ENCODE measurements around the gene CAPN5. TPM values are rescaled to one million over a fixed set of nuclear protein-coding genes. Genes with fewer than 3 reads are reported as not detected.

Gene CAPN5
- total and polyA plus RNA-seq, 2 donors from 2014 or later = 20.0 to 36.0 TPM

DNA sequence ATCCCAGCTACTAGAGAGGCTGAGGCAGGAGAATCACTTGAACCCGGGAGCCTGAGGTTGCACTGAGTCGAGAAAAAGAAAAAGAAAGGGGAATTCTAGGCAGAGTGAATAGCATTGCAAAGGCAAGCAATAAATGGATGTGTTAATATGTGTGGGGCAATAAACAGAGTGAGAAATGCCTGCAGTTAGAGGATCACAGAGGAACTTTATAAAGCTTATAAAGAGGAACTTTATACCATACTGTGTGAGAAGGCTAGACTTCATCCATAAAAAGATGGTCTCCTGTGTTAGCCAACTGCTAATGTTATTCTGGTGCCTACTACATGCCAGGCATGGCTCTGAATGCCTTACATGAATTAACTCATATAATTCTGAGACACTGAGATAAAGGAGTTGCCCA, 31.7 kb upstream of the CAPN5 start:
- Histone ChIP-seq H3K27ac (ENCODE audit: low read depth in 2 of 2, low read length in 2 of 2) (no peak overlapping the region), H3K27me3 (ENCODE audit: control insufficient read depth, insufficient read depth, low read length) (no peaks in the 10 kb centered on the region), H3K9ac (ENCODE audit: low read length in 3 of 3) (no peak overlapping the region), H3K36me3 (ENCODE audit: control insufficient read depth in 2 of 3, insufficient read depth in 3 of 3, low read length in 3 of 3) (no peaks in the 10 kb centered on the region), H3K4me3 (ENCODE audit: low read length in 3 of 3) (no peak overlapping the region), H3K4me1 (ENCODE audit: control insufficient read depth in 2 of 3, insufficient read depth in 2 of 3, low read depth in 1 of 3, low read length in 3 of 3) (peaks cover 0 to 7% (median 0%) of the 10 kb centered on the region in 3 donors), H3K9me3 (ENCODE audit: control insufficient read depth in 2 of 3, insufficient read depth in 1 of 3, low read length in 3 of 3) (no peaks in the 10 kb centered on the region)
- FAIRE-seq = no peak
- intact Hi-C loops (cut with DNase I) = no loop called here
- DNase-seq = no peak
- TF ChIP-seq, protein P1, sequence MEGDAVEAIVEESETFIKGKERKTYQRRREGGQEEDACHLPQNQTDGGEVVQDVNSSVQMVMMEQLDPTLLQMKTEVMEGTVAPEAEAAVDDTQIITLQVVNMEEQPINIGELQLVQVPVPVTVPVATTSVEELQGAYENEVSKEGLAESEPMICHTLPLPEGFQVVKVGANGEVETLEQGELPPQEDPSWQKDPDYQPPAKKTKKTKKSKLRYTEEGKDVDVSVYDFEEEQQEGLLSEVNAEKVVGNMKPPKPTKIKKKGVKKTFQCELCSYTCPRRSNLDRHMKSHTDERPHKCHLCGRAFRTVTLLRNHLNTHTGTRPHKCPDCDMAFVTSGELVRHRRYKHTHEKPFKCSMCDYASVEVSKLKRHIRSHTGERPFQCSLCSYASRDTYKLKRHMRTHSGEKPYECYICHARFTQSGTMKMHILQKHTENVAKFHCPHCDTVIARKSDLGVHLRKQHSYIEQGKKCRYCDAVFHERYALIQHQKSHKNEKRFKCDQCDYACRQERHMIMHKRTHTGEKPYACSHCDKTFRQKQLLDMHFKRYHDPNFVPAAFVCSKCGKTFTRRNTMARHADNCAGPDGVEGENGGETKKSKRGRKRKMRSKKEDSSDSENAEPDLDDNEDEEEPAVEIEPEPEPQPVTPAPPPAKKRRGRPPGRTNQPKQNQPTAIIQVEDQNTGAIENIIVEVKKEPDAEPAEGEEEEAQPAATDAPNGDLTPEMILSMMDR (IDR thresholded peaks at IDR 0.05; ENCODE audit: borderline replicate concordance, extremely low read depth, insufficient read depth) = no peak

DNA sequence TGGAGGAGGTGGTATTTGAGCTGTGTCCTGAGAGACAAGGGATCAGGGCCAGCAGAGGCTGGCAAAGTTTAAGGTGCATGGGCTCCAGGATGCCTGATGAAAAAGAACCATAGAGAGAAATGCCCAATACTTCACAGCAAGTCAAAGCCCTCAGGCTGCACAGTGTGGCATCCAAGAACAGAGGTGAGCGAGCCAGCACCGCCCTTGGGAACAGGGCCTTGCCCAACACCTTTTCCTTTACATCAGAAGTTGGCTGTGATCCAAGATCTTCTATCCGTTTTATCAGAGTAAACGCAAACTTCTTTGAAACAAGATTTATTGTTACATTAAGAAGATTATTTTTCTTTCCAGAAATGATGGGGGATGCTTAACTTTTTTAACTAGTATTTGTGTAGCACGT, 31.2 kb upstream of the CAPN5 start:
- Histone ChIP-seq H3K4me1 (ENCODE audit: control insufficient read depth in 2 of 3, insufficient read depth in 2 of 3, low read depth in 1 of 3, low read length in 3 of 3) (peaks cover 0 to 7% (median 0%) of the 10 kb centered on the region in 3 donors), H3K9me3 (ENCODE audit: control insufficient read depth in 2 of 3, insufficient read depth in 1 of 3, low read length in 3 of 3) (no peaks in the 10 kb centered on the region), H3K27me3 (ENCODE audit: control insufficient read depth, insufficient read depth, low read length) (no peaks in the 10 kb centered on the region), H3K9ac (ENCODE audit: low read length in 3 of 3) (no peak overlapping the region), H3K4me3 (ENCODE audit: low read length in 3 of 3) (no peak overlapping the region), H3K27ac (ENCODE audit: low read depth in 2 of 2, low read length in 2 of 2) (no peak overlapping the region), H3K36me3 (ENCODE audit: control insufficient read depth in 2 of 3, insufficient read depth in 3 of 3, low read length in 3 of 3) (no peaks in the 10 kb centered on the region)
- no peak for FAIRE-seq
- no peak for DNase-seq
- TF ChIP-seq, protein P1 (IDR thresholded peaks at IDR 0.05; ENCODE audit: borderline replicate concordance, extremely low read depth, insufficient read depth) = no peak
- intact Hi-C loops (cut with DNase I) = no loop called here

DNA sequence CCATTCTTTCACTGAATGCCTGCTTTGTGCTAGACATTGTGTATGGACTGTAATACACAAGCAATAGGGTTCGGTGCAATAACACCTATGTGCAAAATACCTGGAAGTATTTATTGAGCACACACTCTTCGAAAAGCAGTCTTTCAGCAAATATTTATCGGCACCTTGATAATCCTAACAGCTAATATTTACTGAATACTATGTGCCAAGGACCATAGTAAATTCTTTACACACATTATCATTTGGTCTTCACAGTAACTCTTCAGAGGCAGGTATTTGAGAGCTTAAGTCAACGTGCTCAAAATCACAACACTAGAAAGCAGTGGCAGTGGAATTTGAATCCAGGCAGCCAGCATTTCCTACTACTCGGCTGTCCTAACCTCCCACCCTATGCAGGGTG, 30.4 kb upstream of the CAPN5 start:
- H3K9ac ChIP-seq (ENCODE audit: low read length in 3 of 3) = no peak overlapping the region
- H3K27me3 ChIP-seq (ENCODE audit: control insufficient read depth, insufficient read depth, low read length) = no peaks in the 10 kb centered on the region
- H3K9me3 ChIP-seq (ENCODE audit: control insufficient read depth in 2 of 3, insufficient read depth in 1 of 3, low read length in 3 of 3) = no peaks in the 10 kb centered on the region
- H3K36me3 ChIP-seq (ENCODE audit: control insufficient read depth in 2 of 3, insufficient read depth in 3 of 3, low read length in 3 of 3) = no peaks in the 10 kb centered on the region
- DNase-seq = no peak
- no peak for FAIRE-seq
- intact Hi-C loops (cut with DNase I) = no loop called here
- TF ChIP-seq, protein P1 (IDR thresholded peaks at IDR 0.05; ENCODE audit: borderline replicate concordance, extremely low read depth, insufficient read depth) = no peak
- H3K27ac ChIP-seq (ENCODE audit: low read depth in 2 of 2, low read length in 2 of 2) = no peak overlapping the region
- peaks cover 0 to 7% (median 0%) of the 10 kb centered on the region in 3 donors for H3K4me1 ChIP-seq (ENCODE audit: control insufficient read depth in 2 of 3, insufficient read depth in 2 of 3, low read depth in 1 of 3, low read length in 3 of 3)
- no peak overlapping the region for H3K4me3 ChIP-seq (ENCODE audit: low read length in 3 of 3)

DNA sequence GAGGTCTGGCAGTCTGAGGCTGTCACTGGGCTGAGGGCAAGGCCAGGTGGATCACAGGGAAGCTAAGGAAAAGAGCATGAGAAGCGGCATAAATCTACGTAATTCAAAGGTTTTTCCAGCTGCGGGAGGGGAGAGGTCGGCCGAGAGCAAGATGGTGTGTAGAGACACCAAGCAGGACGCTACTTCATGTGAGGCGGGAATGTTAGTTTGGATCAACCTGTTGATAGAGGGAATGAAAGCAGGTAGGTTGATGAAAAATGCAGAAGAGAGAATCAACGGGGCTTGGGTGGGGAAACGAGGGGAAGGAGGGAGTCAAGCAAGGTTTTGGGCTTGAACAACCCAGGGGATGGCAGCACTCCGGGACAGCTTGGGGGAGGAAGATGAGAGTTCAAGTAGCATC, 29.7 kb upstream of the CAPN5 start:
- Histone ChIP-seq H3K9ac (ENCODE audit: low read length in 3 of 3) (no peak overlapping the region), H3K36me3 (ENCODE audit: control insufficient read depth in 2 of 3, insufficient read depth in 3 of 3, low read length in 3 of 3) (no peaks in the 10 kb centered on the region), H3K9me3 (ENCODE audit: control insufficient read depth in 2 of 3, insufficient read depth in 1 of 3, low read length in 3 of 3) (no peaks in the 10 kb centered on the region), H3K4me3 (ENCODE audit: low read length in 3 of 3) (no peak overlapping the region), H3K27me3 (ENCODE audit: control insufficient read depth, insufficient read depth, low read length) (no peaks in the 10 kb centered on the region), H3K27ac (ENCODE audit: low read depth in 2 of 2, low read length in 2 of 2) (no peak overlapping the region), H3K4me1 (ENCODE audit: control insufficient read depth in 2 of 3, insufficient read depth in 2 of 3, low read depth in 1 of 3, low read length in 3 of 3) (peaks cover 0 to 7% (median 0%) of the 10 kb centered on the region in 3 donors)
- FAIRE-seq (no peak), DNase-seq (no peak)
- TF ChIP-seq, protein P1 (IDR thresholded peaks at IDR 0.05; ENCODE audit: borderline replicate concordance, extremely low read depth, insufficient read depth) = no peak
- intact Hi-C loops (cut with DNase I) = no loop called here

Measured in kidney (tissue), 14 donors.